ENCODE measurements around the gene HSF2BP.

Gene HSF2BP

DNA sequence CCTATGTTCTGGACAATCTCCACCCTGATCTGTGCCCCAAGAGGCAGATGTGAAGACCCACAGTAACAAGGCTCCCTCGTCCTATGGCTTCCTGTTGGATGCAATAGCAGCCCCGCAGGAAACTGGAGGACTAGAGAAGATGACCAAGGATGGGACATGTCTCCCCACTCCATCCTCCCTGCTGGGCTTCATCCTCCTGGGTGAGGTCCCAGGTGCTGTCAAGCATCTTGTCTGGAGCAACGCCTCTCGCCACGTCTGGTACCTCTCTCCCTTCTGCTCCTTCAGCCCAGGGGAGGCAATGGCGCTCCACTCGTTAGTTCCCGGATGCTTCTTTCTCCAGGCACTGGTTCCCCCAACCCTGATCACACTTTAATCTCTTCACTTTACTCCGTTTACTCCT, 11.1 kb downstream of the HSF2BP start:
- DNase-seq: no peak

DNA sequence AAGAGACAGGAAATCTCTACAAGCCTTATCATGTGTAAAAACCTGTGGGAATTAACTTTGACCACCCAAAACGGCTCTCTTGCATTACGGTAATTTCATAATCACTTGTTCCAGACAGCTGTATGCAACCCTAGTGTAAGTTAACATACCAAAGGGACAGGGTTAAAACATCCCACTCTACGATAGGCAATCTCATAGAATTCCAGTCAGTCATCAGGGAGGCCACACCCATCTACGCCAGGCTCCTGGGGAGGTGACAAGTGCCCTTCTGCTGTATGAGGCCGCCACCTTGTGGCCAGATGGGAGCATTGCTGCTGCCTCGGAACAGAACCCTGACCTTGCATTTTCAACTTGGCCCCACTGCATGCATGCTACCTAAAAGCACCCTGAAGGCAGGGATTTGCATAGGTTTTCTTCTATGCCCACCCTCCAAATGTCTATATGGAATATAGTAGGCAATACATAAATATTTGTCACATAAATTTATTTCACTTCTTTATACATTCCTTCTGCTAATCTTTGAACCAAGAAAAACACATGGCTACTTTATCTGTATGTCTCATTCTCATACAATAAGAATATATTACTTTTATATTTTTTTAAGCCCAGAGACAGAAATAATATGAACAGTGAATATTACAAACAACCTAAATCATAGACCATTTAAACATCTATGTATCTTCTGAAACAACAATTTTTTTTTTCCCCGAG, 12.6 kb downstream of the HSF2BP start:
- peak; percentile 89 to 92 for DNase-seq

DNA sequence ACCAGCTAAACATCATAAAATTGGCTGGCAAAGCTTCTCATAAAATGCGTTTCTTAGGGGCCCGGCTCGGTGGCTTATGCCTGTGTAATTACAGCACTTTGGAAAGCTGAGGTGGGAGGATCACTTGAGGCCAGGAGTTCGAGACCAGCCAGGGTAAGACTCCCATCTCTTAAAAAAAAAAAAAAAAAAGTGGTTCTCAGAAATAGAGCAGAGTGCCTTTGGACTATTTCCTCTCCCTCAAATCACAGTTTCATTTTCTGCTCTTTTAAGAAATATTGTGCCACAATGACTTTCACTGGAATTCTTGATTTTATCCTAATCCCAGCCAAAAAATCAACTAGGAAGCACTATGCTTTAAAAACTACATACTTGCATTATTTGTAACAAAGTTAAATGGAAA, 13.3 kb downstream of the HSF2BP start:
- DNase-seq: no peak

DNA sequence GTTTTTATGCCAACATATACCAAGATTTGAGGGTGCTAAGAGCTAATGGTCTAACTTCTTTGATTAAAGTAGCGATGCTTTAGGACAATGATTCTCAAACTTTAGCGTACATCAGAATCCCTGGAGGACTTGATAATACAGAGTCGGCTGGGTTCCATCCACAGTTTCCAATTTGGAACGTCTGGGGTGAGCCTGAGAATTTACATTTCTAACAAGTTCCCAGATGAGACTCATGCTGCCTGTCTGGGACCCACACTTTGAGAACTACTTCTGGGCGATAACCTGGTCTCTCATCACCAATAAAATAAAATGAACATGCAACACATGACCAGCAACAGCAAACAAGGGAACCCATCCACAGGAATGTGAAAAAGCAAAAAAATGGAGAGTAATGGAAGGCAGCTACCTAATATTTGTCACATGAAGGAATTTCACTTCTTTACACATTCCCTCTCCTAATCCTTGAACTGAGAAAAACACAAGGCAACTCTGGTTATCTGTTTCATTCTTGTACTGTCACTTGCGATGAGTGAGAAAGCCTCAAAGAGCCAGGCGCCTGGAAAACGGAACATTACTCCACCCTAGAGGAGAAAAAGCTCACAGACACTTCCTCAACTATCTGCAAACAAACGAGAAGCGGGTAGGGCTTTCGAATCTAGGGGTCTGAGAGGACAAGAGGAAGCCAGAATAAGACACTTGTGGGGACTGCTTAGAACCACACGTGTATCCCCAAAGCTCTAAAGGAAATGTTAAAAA, 14.0 kb downstream of the HSF2BP start:
- peak; percentile 89 to 90 for DNase-seq

DNA sequence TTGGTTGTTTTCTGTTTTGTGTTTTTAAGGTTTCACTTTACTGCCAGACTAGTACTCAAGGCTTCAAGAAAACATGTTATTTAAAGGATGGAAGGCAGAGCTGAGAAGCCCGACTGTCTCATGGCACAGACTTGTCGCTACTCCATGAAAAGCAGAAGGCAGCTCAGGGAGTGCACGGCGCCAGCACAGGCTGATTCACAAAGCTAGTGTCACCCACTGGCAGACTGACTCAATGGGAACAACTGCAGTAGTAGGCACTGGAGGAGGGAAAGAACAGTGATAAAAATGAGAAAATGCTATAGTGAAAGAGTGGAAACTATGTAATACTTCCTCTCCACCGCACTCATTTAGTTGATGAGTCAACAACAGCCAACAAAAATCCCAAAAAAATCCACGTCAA, 14.7 kb downstream of the HSF2BP start:
- DNase-seq: peak; percentile 17 to 64

DNA sequence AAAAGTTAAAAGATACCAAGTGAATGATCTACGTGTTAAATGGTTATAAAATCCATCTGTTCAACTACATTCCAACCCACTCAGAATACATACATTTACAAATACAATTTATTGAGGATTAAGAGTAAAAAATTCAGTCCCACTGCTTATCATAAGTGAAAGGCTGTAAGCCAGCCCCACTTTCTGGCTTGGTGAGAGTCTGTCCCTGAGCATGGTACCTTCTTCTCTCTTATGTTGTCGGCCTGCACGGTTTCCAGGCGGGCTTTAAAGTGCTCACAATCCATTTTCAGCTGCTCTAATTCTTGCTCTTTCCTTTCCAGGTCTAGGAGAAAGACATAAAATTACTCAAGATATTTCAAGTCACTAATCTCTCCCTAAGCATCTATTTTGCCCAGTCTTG, 15.2 kb downstream of the HSF2BP start:
- no peak for DNase-seq

DNA sequence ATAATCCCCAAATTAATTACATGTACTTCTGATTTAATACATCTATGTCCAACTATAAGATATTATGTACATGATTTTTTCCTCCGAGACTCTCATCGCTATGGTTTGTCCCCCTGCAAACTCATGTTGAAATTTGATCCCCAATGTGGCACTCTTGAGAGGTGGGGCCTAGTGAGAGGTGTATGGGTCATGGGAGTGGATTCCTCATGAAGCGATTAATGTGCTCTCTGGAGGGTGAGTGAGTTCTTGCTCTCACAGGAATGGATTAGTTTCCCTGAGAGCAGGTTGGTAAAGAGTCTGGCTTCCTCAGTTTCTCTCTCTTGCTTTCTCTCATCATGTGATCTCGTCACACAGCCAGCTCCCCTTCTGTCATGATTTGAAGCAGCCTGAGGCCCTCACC, 16.1 kb downstream of the HSF2BP start:
- DNase-seq: no peak

DNA sequence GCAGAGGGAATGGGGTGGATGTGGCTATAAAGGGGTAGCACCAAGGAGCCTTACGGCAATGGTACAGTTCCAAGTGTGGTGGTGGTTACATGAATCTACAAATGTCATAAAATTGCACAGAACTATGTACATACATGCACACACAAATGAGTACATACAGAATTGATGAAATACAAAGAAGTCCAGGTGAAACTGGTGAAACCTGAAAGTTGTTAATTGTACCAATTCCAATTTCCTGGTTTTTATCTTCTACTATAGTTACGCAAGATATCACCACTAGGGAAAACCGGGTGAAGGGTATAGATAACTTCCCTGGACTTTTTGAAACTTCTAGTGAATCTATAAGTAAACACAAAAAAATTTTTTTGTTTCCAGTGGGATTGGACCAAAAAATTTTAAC, 18.9 kb downstream of the HSF2BP start:
- no peak for DNase-seq

DNA sequence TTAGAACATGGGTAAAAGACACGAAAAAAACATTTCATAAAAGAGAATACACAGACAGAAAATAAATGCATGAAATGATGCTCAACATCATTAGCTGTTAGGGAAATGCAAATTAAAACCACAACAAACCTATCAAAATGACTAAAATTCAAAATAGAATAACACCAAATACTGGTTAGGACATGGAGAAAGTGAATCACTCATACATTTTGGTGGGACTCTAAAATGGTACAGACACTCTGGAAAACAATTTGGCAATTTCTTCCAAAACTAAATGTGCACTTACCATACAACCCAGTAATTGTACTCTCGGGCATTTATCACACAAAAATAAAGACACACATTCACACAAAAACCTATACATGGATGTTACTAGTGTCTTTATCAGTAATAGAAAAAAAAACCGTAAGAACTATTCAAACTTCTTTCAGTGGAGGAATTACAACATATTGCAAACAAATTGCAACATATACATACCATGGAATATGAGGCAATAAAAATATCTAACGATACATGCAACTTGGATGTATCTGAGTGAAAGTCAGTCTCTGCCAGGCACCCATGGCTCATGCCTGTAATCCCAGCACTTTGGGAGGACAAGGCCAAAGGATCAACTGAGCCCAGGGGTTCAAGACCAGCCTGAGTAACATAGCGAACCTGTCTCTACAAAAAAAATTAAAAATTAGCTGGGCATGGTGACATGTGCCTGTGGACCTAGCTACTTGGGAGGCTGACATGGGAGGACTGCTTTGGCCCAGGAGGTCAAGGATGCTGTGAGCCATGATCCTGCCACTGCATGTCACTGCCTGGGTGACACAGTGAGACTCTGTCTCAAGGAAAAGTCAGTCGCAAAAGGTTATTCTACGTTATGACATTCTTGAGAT, 19.6 kb downstream of the HSF2BP start:
- DNase-seq: peak in 1 of 2 donors; percentile 72

DNA sequence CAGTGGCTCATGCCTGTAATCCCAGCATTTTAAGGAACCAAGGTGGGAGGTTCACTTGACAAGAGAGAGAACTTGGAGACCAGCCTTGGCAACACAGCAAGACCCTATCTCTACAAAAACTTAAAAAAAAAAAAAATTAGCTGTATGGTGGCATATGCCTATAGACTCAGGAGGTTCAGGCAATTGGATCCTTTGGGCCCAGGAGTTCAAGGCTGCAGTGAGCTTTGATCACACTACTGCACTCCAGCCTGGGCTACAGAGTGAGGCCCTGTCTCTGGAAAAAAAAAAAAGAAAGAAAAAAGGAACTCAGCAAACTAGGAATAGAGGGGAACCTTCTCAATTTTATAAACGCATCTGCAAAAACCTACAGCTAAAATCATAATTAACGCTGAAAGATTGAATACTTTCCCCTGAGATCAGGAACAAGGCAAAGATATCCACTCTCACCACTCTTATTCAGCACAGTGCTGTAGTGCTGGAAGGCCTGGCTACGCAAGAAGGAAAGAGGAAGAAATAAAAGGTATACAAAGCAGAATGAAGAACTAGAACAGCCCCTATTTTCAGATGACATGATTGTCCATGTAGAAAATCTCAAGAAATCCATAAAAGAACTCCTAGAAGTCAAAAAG, 21.6 kb downstream of the HSF2BP start:
- no peak for DNase-seq

DNA sequence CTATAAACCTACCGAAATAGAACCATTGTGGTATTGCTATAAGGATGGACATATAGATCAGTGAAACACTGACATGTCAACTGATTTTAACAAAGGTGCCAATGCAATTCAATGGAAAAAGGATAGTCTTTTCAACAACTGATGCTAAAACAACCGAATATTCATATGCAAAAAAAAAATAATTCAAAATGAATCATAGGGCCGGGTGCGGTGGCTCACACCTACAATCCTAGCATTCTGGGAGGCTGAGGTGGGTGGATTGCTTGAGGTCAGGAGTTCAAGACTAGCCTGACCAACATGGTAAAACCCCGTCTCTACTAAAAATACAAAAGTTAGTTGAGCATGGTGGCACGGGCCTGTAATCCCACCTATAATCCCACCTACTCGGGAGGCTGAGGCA, 23.9 kb downstream of the HSF2BP start:
- no peak for DNase-seq

DNA sequence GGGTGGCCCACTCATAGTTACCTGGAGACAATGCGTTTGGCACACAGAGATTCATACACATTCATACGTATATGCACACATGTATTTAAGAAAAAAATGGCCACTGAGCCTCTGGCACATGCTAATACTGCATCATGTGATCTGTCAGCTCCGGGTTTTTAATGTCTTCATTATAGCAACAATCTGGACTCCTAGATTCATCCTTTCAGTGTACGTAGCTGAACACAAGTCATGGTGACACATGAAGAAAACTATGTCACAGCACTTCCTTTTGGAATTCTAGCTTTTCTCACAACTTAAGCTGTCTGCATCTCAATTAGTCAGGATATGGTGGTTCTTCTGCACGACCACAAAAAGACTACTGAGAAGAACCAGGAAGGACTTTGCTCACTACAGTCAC, 24.7 kb downstream of the HSF2BP start:
- DNase-seq: no peak

DNA sequence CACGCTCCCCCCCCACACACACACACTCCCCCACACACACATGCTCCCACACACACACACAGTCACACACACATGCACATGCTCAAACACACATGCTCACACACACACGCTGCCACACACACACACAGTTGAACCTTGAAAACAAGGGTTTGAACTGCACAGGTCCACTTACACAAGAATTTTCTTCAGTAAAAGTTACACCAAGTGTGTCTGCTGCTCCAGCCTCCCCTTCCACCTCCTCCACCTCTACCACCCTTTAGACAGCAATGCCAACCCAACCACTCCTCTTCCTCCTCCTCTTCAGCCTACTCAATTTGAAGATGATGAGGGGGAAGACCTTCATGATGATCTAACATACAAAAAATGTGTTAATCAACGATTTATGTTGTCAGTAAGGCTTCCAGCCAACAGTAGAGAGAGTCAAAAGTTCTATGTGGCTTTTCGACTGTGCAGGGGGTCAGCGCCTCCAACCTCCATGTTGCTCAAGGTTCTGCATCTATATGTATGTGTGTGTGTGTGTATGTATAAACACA, 26.8 kb downstream of the HSF2BP start:
- no peak for DNase-seq

DNA sequence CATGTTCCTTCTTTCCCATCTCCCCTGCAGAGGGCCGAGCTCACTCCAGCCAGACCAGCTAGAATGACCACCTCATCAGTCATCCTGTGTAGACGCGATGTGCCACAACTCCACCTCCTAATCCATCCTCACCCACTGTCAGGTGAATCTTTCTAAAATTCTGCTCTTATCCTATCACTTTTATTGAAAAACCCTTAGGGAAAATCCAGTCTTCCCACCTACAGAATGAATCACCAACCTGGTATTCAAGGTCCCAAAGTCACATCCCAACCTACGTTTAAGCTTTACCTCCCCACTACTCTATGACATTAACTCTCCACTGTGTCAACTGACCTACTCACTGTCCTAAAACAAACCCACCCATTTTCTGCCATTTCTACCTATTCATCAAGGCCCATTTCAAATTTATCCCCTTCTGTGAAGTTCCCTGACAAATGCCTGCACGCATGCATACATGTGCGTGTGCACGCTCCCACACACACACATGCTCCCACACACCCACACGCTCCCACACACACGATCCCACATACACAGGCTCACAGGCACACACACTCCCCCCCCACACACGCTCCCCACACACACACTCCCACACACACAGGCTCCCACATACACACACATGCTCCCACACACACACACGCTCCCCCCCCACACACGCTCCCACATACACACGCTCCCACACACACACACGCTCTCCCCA, 27.7 kb downstream of the HSF2BP start:
- DNase-seq: no peak

DNA sequence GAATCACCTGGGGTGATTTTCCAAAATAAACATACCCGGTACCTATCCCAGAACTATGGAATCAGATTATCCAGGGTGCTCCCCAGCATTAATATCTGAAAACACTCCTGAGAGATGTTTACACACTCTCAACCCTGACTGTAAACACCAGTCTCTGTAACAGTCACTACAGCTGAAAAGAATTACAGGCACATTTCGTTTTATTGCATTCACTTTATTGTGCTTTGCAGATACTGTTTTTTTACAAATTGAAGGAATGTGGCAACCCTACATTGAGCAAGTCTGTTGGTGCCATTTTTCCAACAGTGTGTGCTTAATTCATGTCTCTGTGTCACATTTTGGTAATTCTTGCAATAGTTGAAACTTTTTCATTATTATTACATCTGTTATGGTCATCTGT, 31.8 kb downstream of the HSF2BP start:
- no peak for DNase-seq

DNA sequence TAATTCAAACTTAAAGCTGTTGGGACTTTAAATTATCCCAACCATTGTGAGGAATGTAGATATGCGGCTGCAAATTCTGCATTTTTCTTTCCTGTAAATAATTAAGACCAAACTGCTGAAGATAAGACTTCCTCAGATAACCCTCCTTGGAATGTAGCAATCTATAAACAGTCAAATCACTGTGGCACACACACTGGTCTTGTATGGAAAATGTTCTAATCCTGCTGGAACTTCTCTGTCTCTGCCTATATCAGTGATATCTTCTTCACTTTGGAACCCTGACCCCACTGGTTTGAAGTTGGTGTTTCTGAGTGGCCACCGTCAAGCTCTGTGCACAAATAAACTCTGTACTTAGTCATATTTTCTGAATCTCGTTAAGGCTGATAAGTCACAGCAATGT, 32.9 kb downstream of the HSF2BP start:
- no peak for DNase-seq

DNA sequence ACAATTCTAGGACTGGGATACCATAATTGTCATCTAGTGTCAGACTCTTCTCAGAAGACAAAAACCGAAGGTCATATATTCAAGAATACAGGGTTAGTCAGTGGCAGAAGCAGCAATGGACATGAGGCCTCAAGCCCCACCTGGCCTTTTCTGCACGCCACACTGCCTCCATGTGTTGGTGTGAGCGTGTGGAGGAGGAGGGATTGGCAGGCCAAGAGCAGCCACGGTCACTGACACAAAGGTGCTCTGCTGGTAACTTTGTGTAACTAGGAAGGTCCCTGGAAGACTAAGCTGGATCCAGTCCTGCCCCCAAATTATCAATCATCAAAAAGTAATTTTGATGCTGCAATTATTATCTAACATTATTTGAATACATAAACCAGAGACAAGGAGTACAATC, 34.9 kb downstream of the HSF2BP start:
- no peak for DNase-seq

DNA sequence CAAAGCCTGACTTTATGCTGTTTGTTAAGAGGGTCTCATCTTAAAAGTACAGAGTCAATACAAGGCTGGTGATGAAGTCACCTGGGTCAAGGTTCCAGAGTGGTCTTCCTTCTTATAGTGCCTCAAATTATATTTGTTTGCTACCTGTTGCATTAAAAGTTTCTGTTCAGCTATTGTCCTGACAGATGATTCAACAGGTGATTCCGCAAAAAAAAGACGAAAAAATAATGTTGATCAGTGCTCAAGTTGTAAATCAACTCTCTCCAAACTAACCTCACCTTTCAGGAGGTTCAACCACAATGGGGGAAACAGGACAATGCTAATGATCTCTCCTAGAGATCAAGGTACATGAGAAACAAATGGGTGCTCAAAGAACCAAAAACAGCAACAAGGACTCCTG, 35.7 kb downstream of the HSF2BP start:
- DNase-seq: no peak

DNA sequence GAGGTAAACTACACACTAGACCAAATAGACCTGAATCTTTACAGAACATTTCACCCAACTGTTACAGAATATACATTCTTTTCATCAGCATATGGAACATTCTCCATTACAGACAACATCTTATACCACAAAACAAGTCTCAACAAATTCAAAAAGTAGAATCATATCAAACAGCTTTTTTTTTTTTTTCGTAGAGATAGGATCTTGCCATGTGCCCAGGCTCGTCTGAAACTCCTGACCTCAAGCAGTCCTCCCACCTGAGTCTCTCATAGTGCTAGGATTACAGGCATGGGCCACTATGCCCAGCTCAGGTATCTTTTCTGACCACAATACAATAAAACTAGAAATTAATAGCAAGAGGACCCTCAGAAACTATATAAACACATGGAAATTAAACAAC, 36.5 kb downstream of the HSF2BP start:
- DNase-seq: no peak

DNA sequence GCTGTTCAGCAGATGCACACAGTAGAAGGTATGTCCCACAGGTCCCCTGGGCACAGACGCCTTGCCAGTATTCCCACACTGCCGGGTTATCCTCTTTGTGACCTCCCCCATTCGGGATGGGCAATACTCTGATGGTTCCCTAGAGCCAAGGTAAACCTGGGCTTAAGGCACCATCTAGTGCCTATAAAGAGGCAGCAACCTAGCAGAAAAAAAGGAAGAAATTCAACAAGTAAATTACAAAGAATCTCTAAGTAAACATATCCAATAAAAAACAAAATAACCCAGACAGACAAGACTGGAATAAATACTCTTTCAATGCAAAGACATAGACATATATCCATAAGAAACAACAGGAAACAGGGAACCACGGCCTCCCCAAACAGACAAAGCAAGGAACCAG, 39.4 kb downstream of the HSF2BP start:
- peak in 1 of 2 donors; percentile 27 for DNase-seq

DNA sequence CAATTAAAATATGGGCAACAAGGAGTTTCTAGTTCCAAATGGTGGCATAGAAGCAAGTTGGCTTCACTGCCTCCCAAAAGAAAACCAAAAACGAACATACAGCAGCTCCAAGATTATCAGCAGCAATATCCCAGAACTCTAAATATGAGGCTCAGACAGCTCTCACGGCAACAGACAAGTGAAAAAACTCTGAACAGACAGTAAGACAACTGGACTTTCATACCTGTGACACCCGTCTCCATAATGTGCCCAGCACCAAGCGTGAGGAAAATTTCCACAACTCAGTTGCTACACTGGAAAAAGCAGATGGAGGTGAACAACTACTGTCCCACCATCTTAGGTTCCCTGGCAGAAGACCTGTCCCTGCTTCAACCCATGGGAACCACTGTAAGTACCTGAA, 39.9 kb downstream of the HSF2BP start:
- DNase-seq: no peak

DNA sequence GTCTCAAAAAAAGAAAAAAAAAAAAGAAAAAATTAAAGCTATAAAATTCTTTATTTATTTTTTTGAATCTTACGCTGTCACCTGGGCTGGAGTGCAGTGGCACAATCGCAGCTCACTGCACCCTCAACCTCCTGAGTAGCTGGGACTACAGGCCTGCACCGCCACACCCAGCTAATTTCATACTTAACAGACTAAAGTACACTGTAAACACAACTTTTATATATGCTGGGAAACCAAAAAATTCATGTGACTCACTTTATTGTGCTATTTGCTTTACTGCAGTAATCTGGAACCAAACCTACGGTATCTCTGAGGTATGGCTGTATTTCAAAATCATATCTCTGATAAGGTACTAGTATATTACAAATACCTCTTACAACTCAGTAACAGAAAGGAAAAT, 40.3 kb downstream of the HSF2BP start:
- DNase-seq: no peak

Measured in inflammatory macrophage (primary cell).